Measurements from ENCODE around the gene POLR3E.

Gene POLR3E

GRCh38 chr16:22317625-22318024 is 20.4 kb downstream of the POLR3E start:
- no peak for DNase-seq

GRCh38 chr16:22318690-22319358 is 21.6 kb downstream of the POLR3E start:
- no peak for DNase-seq

- no peak for DNase-seq
Measured at GRCh38 chr16:22320572-22321339, 23.5 kb downstream of the POLR3E start.

- DNase-seq = no peak
Measured at GRCh38 chr16:22321340-22322001, 24.3 kb downstream of the POLR3E start.

- no peak for DNase-seq
Measured at GRCh38 chr16:22322021-22322471, 24.8 kb downstream of the POLR3E start.

GRCh38 chr16:22322741-22323140 is 25.5 kb downstream of the POLR3E start:
- no peak for DNase-seq

- DNase-seq = no peak
Measured at GRCh38 chr16:22323173-22323958, 26.2 kb downstream of the POLR3E start.

- no peak for DNase-seq
Measured at GRCh38 chr16:22323959-22324786, 27.0 kb downstream of the POLR3E start.

- DNase-seq = no peak
Measured at GRCh38 chr16:22324787-22325597, 27.8 kb downstream of the POLR3E start.

- DNase-seq = no peak
Measured at GRCh38 chr16:22325598-22326368, 28.6 kb downstream of the POLR3E start.

GRCh38 chr16:22326369-22326652 is 29.1 kb downstream of the POLR3E start:
- DNase-seq = no peak

- DNase-seq = no peak
Measured at GRCh38 chr16:22326771-22327445, 29.7 kb downstream of the POLR3E start.

- no peak for DNase-seq
Measured at GRCh38 chr16:22327446-22327775, 30.2 kb downstream of the POLR3E start.

- DNase-seq = no peak
Measured at GRCh38 chr16:22328081-22328725, 31.0 kb downstream of the POLR3E start.

- DNase-seq = no peak
Measured at GRCh38 chr16:22329199-22329695, 32.0 kb downstream of the POLR3E start.

GRCh38 chr16:22330326-22330725 is 33.1 kb downstream of the POLR3E start:
- DNase-seq = no peak

GRCh38 chr16:22333457-22333994 is 36.3 kb downstream of the POLR3E start:
- no peak for DNase-seq

- no peak for DNase-seq
Measured at GRCh38 chr16:22335668-22336246, 38.5 kb downstream of the POLR3E start.

GRCh38 chr16:22336581-22336980 is 39.4 kb downstream of the POLR3E start:
- no peak for DNase-seq

Data from NCI-H187 treated with DMSO at 0.1 percent for 48 hours (cell line).